SK-N-SH (cell line): ENCODE data around the gene ALDH16A1. TPM values are rescaled to one million over a fixed set of nuclear protein-coding genes. Genes with fewer than 3 reads are reported as not detected.

Experiments used
- CTCF ChIA-PET: fragments of 300-600, 350-600 bp; formaldehyde crosslinking; extraction: SDS; loops from one replicate; lab custom pipeline; 2021; lab: Yijun Ruan, JAX
- POLR2A ChIA-PET: fragments of 350-600 bp; sonication (Branson Sonifier 250); formaldehyde crosslinking; extraction: SDS; loops from one replicate; lab custom pipeline; 2020; ENCODE audit warnings: antibody characterized with exemption, inconsistent platforms; lab: Yijun Ruan, JAX
- DNase-seq: peaks from one replicate; pipeline ENCODE4 v3.0.0; 2012
- H2AFZ ChIP-seq: fragments of 200-600 bp; sonication (generic); 2 replicates; pipeline ENCODE4 v1.8.1; 2016; ENCODE audit warnings: antibody characterized with exemption, mild to moderate bottlenecking, low read depth
- H3F3A ChIP-seq: fragments of 200-600 bp; sonication (generic); replicated peaks from 2 replicates; pipeline ENCODE3; 2016; ENCODE audit warnings: antibody characterized with exemption, mild to moderate bottlenecking; ENCODE audit not compliant: insufficient read depth
- H3K27ac ChIP-seq, 2 experiments: fragments of 200-500 bp in 1 of 2; fragments of 200-600 bp in 1 of 2; sonication (Bioruptor generic) in 1 of 2; sonication (generic), shearing (Covaris generic) in 1 of 2; 2 replicates each; pipeline versions ENCODE4 v1.5.1 to v1.6.1; 2014 to 2016; ENCODE audit warnings: low read depth in 2 of 2, inconsistent platforms in 1 of 2, low read length in 1 of 2, mild to moderate bottlenecking in 1 of 2, mixed read lengths in 1 of 2
- H3K27me3 ChIP-seq: fragments of 200-600 bp; sonication (generic), shearing (Covaris generic); 2 replicates; pipeline ENCODE4 v1.6.1; 2016; ENCODE audit warnings: mixed run types; ENCODE audit not compliant: insufficient read depth
- H3K36me3 ChIP-seq, 2 experiments: fragments of 200-500 bp in 1 of 2; fragments of 200-600 bp in 1 of 2; sonication (Bioruptor generic) in 1 of 2; sonication (generic) in 1 of 2; replicated peaks in 1 of 2; 2 replicates each; pipeline versions ENCODE3 to v1.5.1; 2014 to 2016; ENCODE audit warnings: low read length in 1 of 2, mild to moderate bottlenecking in 1 of 2; ENCODE audit not compliant: insufficient read depth in 2 of 2, control insufficient read depth in 1 of 2
- H3K4me1 ChIP-seq, 2 experiments: fragments of 200-500 bp in 1 of 2; fragments of 200-600 bp in 1 of 2; sonication (Bioruptor generic) in 1 of 2; sonication (generic), shearing (Covaris generic) in 1 of 2; 2 replicates each; pipeline versions ENCODE4 v1.5.1 to v1.6.1; 2014 to 2016; ENCODE audit warnings: low read depth in 1 of 2, low read length in 1 of 2, mixed run types in 1 of 2; ENCODE audit not compliant: insufficient read depth in 2 of 2, control insufficient read depth in 1 of 2
- H3K4me2 ChIP-seq: fragments of 200-600 bp; sonication (generic), shearing (Covaris generic); 2 replicates; pipeline ENCODE4 v1.6.1; 2017; ENCODE audit warnings: mixed run types
- H3K4me3 ChIP-seq, 2 experiments: fragments of 200-500 bp in 1 of 2; fragments of 200-600 bp in 1 of 2; sonication (Bioruptor generic) in 1 of 2; sonication (generic), shearing (Covaris generic) in 1 of 2; 2 replicates each; pipeline versions ENCODE4 v1.5.1 to v1.8.1; 2014 to 2016; ENCODE audit warnings: low read depth in 2 of 2, inconsistent platforms in 1 of 2, low read length in 1 of 2, mild to moderate bottlenecking in 1 of 2, mixed read lengths in 1 of 2, moderate library complexity in 1 of 2
- H3K79me2 ChIP-seq: fragments of 200-600 bp; sonication (generic); 2 replicates; pipeline ENCODE4 v1.8.1; 2017; ENCODE audit warnings: mild to moderate bottlenecking; ENCODE audit not compliant: insufficient read depth
- H3K9ac ChIP-seq: fragments of 200-600 bp; sonication (generic); 2 replicates; pipeline ENCODE4 v1.6.1; 2017; ENCODE audit warnings: mixed run types
- H3K9me2 ChIP-seq: fragments of 200-600 bp; sonication (generic); 2 replicates; pipeline ENCODE4 v1.6.1; 2017; ENCODE audit warnings: mixed run types
- H3K9me3 ChIP-seq: fragments of 200-600 bp; sonication (generic); 2 replicates; pipeline ENCODE4 v1.6.1; 2017; ENCODE audit warnings: mixed run types, mild to moderate bottlenecking, moderate library complexity
- H4K20me1 ChIP-seq: fragments of 200-600 bp; sonication (generic); 2 replicates; pipeline ENCODE4 v1.6.1; 2017; ENCODE audit warnings: mild to moderate bottlenecking, mixed run types; ENCODE audit not compliant: insufficient read depth
- CTCF ChIP-seq: fragments of 200-600 bp; sonication (generic); IDR thresholded peaks from 2 replicates; pipeline ENCODE4 v1.6.1; 2017; ENCODE audit warnings: antibody characterized with exemption, mild to moderate bottlenecking, moderate library complexity
- FOXM1 ChIP-seq: IDR thresholded peaks from 2 replicates; pipeline ENCODE4 v1.4.0; 2012; ENCODE audit warnings: low read depth, mild to moderate bottlenecking
- GATA2 ChIP-seq: sonication (generic); formaldehyde crosslinking; IDR thresholded peaks from 2 replicates; pipeline ENCODE4 v1.5.0; 2020; ENCODE audit warnings: mild to moderate bottlenecking, missing genetic modification reagents
- IRF3 ChIP-seq: fragments of 150-350 bp; IDR thresholded peaks from 2 replicates; pipeline ENCODE4 v1.6.1; 2016; ENCODE audit warnings: mild to moderate bottlenecking, low read depth, low read length
- MAX ChIP-seq: IDR thresholded peaks from 2 replicates; pipeline ENCODE4 v1.4.0; 2012; ENCODE audit warnings: low read depth
- MEF2A ChIP-seq: IDR thresholded peaks from 2 replicates; pipeline ENCODE4 v1.4.0; 2012; ENCODE audit warnings: low read depth, borderline replicate concordance
- MXI1 ChIP-seq: IDR thresholded peaks from 2 replicates; pipeline ENCODE4 v1.6.1; 2012; ENCODE audit warnings: mild to moderate bottlenecking, low read depth, low read length, improper control_type of control experiment
- NRF1 ChIP-seq: IDR thresholded peaks from 2 replicates; pipeline ENCODE4 v1.6.1; 2012; ENCODE audit warnings: low read depth, mild to moderate bottlenecking, low read length
- RAD21 ChIP-seq: IDR thresholded peaks from 2 replicates; pipeline ENCODE4 v1.6.1; 2012; ENCODE audit warnings: mild to moderate bottlenecking, low read length
- SMC3 ChIP-seq: IDR thresholded peaks from 2 replicates; pipeline ENCODE4 v1.6.1; 2012; ENCODE audit warnings: low read depth, low read length, improper control_type of control experiment
- USF1 ChIP-seq: IDR thresholded peaks from 2 replicates; pipeline ENCODE4 v1.4.0; 2012; ENCODE audit warnings: low read depth, borderline replicate concordance
- YY1 ChIP-seq: IDR thresholded peaks from 2 replicates; pipeline ENCODE4 v1.4.0; 2012; ENCODE audit warnings: low read depth, mild to moderate bottlenecking
- WGBS: methylation state at CpG from one replicate; pipeline ENCODE4 v1.1.6; 2017; ENCODE audit warnings: low lambda C conversion rate; 5-methylcytosine and 5-hydroxymethylcytosine counted together
- polyA plus RNA-seq, 3 experiments: library from polyadenylated mRNA; depleted of rRNA; stranded (reverse); fragments of >200 nt; gene quantifications; 2 replicates each; pipeline ENCODE4 v1.2.3, GENCODE V29; 2012

Gene ALDH16A1
- polyA plus RNA-seq, 1 of the 3 experiments (the other 2 are of a cell fraction), result 15.7 TPM

GRCh38 chr19:49498475-49498874, 45.5 kb downstream of the ALDH16A1 start (continued):
- no peak for TF ChIP-seq IRF3
- no peak for TF ChIP-seq GATA2 (CRISPR knock-in tag)
- TF ChIP-seq SMC3, result no peak
- TF ChIP-seq NRF1, result no peak
- TF ChIP-seq USF1, result no peak
- no peak for TF ChIP-seq MXI1

GRCh38 chr19:49499030-49499670, 46.1 kb downstream of the ALDH16A1 start:
- peak overlapping the region; percentile 91 for H3K4me2 ChIP-seq
- no peak overlapping the region; a peak in 1 of 4 replicates for H3K27ac ChIP-seq
- H4K20me1 ChIP-seq, result peaks cover 27% of the 10 kb centered on the region
- CTCF ChIA-PET, result interaction anchor here (0.5 to 1.7 kb wide), 6 partner anchors 8 to 826 kb away, joined by 3 to 5 read pairs (median 3); no protein-coding TSS in a partner anchor
- H3F3A ChIP-seq, result peaks cover 63% of the 10 kb centered on the region
- no peak overlapping the region; a peak in 1 of 4 replicates for H3K4me3 ChIP-seq
- H2AFZ ChIP-seq, result no peak overlapping the region
- H3K9ac ChIP-seq, result peak overlapping the region; percentile 96; the same call in 1 of the 2 replicates
- no peak for DNase-seq
- no peak for TF ChIP-seq MXI1
- no peak for TF ChIP-seq MEF2A
- H3K79me2 ChIP-seq, result peaks cover 28% of the 10 kb centered on the region
- H3K4me1 ChIP-seq, result peaks cover 11 to 26% of the 10 kb centered on the region in 2 experiments
- 82% methylated on average over 18 of the region's 19 CpGs for WGBS
- H3K9me2 ChIP-seq, result no peaks in the 10 kb centered on the region
- no peaks in the 10 kb centered on the region for H3K27me3 ChIP-seq
- H3K9me3 ChIP-seq, result no peaks in the 10 kb centered on the region
- H3K36me3 ChIP-seq, result peaks cover 26 to 30% of the 10 kb centered on the region in 2 experiments
- POLR2A ChIA-PET, result interaction anchor here (0.6 to 0.8 kb wide), 3 partner anchors 48 to 70 kb away, joined by 3 to 4 read pairs (median 3); no protein-coding TSS in a partner anchor

GRCh38 chr19:49502866-49503581, 50.0 kb downstream of the ALDH16A1 start:
- H3K4me3 ChIP-seq, result no peak overlapping the region
- H3K9me2 ChIP-seq, result no peaks in the 10 kb centered on the region
- no peaks in the 10 kb centered on the region for H3K9me3 ChIP-seq
- TF ChIP-seq CTCF (peak; percentile 71), SMC3 (peak; percentile 82), MAX (no peak), RAD21 (peak; percentile 74), GATA2 (CRISPR knock-in tag) (no peak), FOXM1 (no peak), YY1 (no peak)
- TF ChIP-seq, all 33 proteins: peak for 3
- DNase-seq, result peak; percentile 64
- Histone ChIP-seq H3K27ac (no peak overlapping the region), H3K4me2 (no peak overlapping the region), H3K9ac (no peak overlapping the region), H3K36me3 (peaks cover 15 to 22% of the 10 kb centered on the region in 2 experiments), H4K20me1 (peaks cover 19% of the 10 kb centered on the region), H2AFZ (no peak overlapping the region), H3K4me1 (peaks cover 3 to 18% of the 10 kb centered on the region in 2 experiments; a peak in 3 of 4 replicates), H3K79me2 (peaks cover 9% of the 10 kb centered on the region; the same call in 1 of the 2 replicates), H3F3A (peaks cover 34% of the 10 kb centered on the region), H3K27me3 (no peaks in the 10 kb centered on the region)
- ChIA-PET CTCF (interaction anchor here (0.6 to 5.9 kb wide), 30 partner anchors 8 to 183 kb away, joined by 3 to 28 read pairs (median 5); partner anchors contain the start of genes FLT3LG, NOSIP, RCN3 and RPL13A), POLR2A (interaction anchor here (0.6 to 1.8 kb wide), 5 partner anchors 8 to 44 kb away, joined by 3 to 8 read pairs (median 3); no protein-coding TSS in a partner anchor)
- WGBS, result 54% methylated on average over 14 of the region's 14 CpGs
